Mammary epithelial cell (primary cell): Measurements from ENCODE around the gene SPEF2.

Experiments used
- EZH2 ChIP-seq: IDR thresholded peaks from 2 replicates; pipeline ENCODE4 v1.6.1; 2012; ENCODE audit warnings: low read length, inconsistent platforms, borderline replicate concordance
- TF ChIP-seq, protein P1 (sequence below), 2 donors: IDR thresholded peaks in 1 of 2; conservative IDR thresholded peaks in 1 of 2; 2 replicates each; pipeline ENCODE4 v1.5.1; 2011 to 2012; ENCODE audit warnings: inconsistent platforms in 2 of 2, low read length in 2 of 2, mild to moderate bottlenecking in 2 of 2, control low read depth in 1 of 2, low read depth in 1 of 2; ENCODE audit not compliant: insufficient read depth in 1 of 2; ENCODE audit errors: extremely low read depth in 1 of 2

DNA sequence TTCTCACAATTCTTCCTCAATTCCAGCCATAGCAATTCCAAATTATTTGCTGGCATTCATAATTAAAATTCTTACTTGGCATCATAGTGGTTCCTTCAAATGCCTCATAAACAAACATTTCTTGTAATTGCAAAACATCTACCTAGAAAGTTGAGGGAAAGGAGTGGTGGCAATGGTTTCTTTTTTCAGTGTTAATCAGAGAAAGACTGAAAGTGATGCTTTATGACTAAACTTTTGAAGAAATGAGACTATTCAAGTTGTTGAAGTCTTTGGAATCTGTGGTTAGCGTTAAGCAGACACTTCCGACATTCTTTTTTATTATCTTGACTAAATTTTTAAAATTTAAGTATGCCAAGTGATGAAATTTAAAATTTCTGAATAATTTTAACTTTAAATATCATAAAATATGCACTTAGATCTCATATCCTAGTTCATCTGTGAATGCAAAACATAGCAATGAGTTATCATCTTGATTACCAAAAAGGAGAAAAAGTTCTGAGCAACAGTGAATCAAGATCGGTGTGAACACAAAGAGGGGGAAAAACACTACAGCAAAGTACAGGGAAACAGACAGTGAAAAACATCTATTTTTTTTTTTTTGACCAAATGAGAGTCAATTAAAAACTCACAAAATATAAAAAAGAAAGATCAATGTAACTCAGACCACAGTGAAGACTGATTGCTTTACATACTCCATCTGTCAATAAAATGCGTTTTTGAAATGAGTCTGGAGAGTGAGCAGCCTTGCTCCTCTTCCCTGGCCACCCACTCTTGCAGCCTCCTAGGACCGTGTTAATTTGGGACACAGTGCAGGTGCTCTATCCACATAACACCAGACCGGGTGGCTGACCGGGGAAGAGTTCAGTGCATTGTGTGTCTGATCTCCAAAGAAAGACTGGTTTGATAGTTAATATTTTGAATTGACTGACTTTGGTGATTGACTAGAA, 218.4 kb downstream of the SPEF2 start:
- TF ChIP-seq, protein P1, sequence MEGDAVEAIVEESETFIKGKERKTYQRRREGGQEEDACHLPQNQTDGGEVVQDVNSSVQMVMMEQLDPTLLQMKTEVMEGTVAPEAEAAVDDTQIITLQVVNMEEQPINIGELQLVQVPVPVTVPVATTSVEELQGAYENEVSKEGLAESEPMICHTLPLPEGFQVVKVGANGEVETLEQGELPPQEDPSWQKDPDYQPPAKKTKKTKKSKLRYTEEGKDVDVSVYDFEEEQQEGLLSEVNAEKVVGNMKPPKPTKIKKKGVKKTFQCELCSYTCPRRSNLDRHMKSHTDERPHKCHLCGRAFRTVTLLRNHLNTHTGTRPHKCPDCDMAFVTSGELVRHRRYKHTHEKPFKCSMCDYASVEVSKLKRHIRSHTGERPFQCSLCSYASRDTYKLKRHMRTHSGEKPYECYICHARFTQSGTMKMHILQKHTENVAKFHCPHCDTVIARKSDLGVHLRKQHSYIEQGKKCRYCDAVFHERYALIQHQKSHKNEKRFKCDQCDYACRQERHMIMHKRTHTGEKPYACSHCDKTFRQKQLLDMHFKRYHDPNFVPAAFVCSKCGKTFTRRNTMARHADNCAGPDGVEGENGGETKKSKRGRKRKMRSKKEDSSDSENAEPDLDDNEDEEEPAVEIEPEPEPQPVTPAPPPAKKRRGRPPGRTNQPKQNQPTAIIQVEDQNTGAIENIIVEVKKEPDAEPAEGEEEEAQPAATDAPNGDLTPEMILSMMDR (conservative IDR thresholded peaks at IDR 0.05 in 1 of 2, IDR thresholded peaks at IDR 0.05 in 1 of 2; ENCODE audit: extremely low read depth in 1 of 2, insufficient read depth in 1 of 2, low read depth in 1 of 2, low read length in 2 of 2) = no peak
- TF ChIP-seq EZH2 = no peak
